HepG2 (cell line): ENCODE measurements around the gene SLC25A19. TPM values are rescaled to one million over a fixed set of nuclear protein-coding genes. Genes with fewer than 3 reads are reported as not detected.

Source experiments
- CCDC6 ChIP-seq: sonication (generic); formaldehyde crosslinking; IDR thresholded peaks from 2 replicates; pipeline ENCODE4 v1.8.1; 2022; ENCODE audit warnings: mild to moderate bottlenecking, missing genetic modification reagents, moderate library complexity
- CEBPB ChIP-seq: IDR thresholded peaks from 2 replicates; pipeline ENCODE4 v1.6.1; 2011; ENCODE audit warnings: low read depth, low read length, improper control_type of control experiment, borderline replicate concordance
- DMTF1 ChIP-seq: sonication (generic); formaldehyde crosslinking; IDR thresholded peaks from 2 replicates; pipeline ENCODE4 v1.4.0; 2020; ENCODE audit warnings: mild to moderate bottlenecking, missing genetic modification reagents
- HNRNPUL1 ChIP-seq: fragments of 200-400 bp; formaldehyde crosslinking; IDR thresholded peaks from 2 replicates; pipeline ENCODE4 v1.6.1; 2017; ENCODE audit warnings: low read depth, mild to moderate bottlenecking, low read length, moderate library complexity
- IRF2 ChIP-seq: IDR thresholded peaks from 2 replicates; pipeline ENCODE4 v1.6.1; 2018; ENCODE audit warnings: missing genetic modification reagents, missing compliant biosample characterization
- KLF12 ChIP-seq: sonication (generic); formaldehyde crosslinking; IDR thresholded peaks from 2 replicates; pipeline ENCODE4 v1.4.0; 2020; ENCODE audit warnings: missing genetic modification reagents, borderline replicate concordance
- MYC ChIP-seq: sonication (generic); formaldehyde crosslinking; IDR thresholded peaks from 2 replicates; pipeline ENCODE4 v1.9.0; 2021; ENCODE audit warnings: missing genetic modification reagents, borderline replicate concordance
- NFE2 ChIP-seq: sonication (generic); formaldehyde crosslinking; IDR thresholded peaks from 2 replicates; pipeline ENCODE4 v1.4.0; 2020; ENCODE audit warnings: missing genetic modification reagents
- RBAK ChIP-seq: sonication (generic); formaldehyde crosslinking; IDR thresholded peaks from 2 replicates; pipeline ENCODE4 v1.5.1; 2020; ENCODE audit warnings: mild to moderate bottlenecking, missing genetic modification reagents
- ZNF44 ChIP-seq: sonication (generic); formaldehyde crosslinking; IDR thresholded peaks from 2 replicates; pipeline ENCODE4 v1.5.1; 2020; ENCODE audit warnings: mild to moderate bottlenecking, missing genetic modification reagents
- ZNF451 ChIP-seq: sonication (generic); formaldehyde crosslinking; IDR thresholded peaks from 2 replicates; pipeline ENCODE4 v1.5.0; 2020; ENCODE audit warnings: mild to moderate bottlenecking, missing genetic modification reagents
- ZNF546 ChIP-seq: sonication (generic); formaldehyde crosslinking; conservative IDR thresholded peaks from 2 replicates; pipeline ENCODE4 v1.8.1; 2023; ENCODE audit warnings: mild to moderate bottlenecking, missing genetic modification reagents
- ZNF780A ChIP-seq: sonication (generic); formaldehyde crosslinking; IDR thresholded peaks from 2 replicates; pipeline ENCODE4 v1.8.0; 2022; ENCODE audit warnings: mild to moderate bottlenecking, missing genetic modification reagents, moderate library complexity
- ZSCAN31 ChIP-seq: sonication (generic); formaldehyde crosslinking; IDR thresholded peaks from 2 replicates; pipeline ENCODE4 v1.5.0; 2020; ENCODE audit warnings: low read depth, mild to moderate bottlenecking, missing genetic modification reagents
- ZSCAN5A ChIP-seq: sonication (generic); formaldehyde crosslinking; IDR thresholded peaks from 2 replicates; pipeline ENCODE4 v1.8.0; 2022; ENCODE audit warnings: mild to moderate bottlenecking, missing genetic modification reagents, borderline replicate concordance
- polyA plus RNA-seq, 8 experiments: library from polyadenylated mRNA; depleted of rRNA in 3 of 8; stranded (reverse) in 7 of 8; unstranded in 1 of 8; fragments of >200 nt; fragmentation: Illumina TruSeq in 4 of 8; extraction: Trizol in 4 of 8; gene quantifications; 2 replicates each; pipeline versions ENCODE4 v1.2.1 to v1.2.3, GENCODE V29; 2011 to 2016; ENCODE audit warnings: low read depth in 4 of 8, missing spikeins in 1 of 8, mixed read lengths in 1 of 8; ENCODE audit not compliant: insufficient read depth in 1 of 8
- total RNA-seq, 5 experiments: library from RNA; depleted of rRNA; stranded (reverse); fragments of >200 nt; fragmentation: Illumina TruSeq; extraction: Trizol; gene quantifications; 2 replicates each; pipeline ENCODE4 v1.2.3, GENCODE V29; 2016; ENCODE audit warnings: low read depth in 1 of 5
- TF ChIP-seq, protein P1 (sequence below): sonication (generic); formaldehyde crosslinking; IDR thresholded peaks from 2 replicates; pipeline ENCODE4 v1.4.0; 2020; ENCODE audit warnings: missing genetic modification reagents
- TF ChIP-seq, protein P2 (sequence below): sonication (generic); formaldehyde crosslinking; IDR thresholded peaks from 2 replicates; pipeline ENCODE4 v1.8.0; 2023; ENCODE audit warnings: mild to moderate bottlenecking, missing genetic modification reagents
- TF ChIP-seq, protein P3 (sequence below): sonication (generic); formaldehyde crosslinking; IDR thresholded peaks from 2 replicates; pipeline ENCODE4 v1.4.0; 2020; ENCODE audit warnings: mild to moderate bottlenecking, missing genetic modification reagents
- TF ChIP-seq, protein P4 (sequence below): sonication (generic); formaldehyde crosslinking; IDR thresholded peaks from 2 replicates; pipeline ENCODE4 v1.4.0; 2020; ENCODE audit warnings: missing genetic modification reagents
- TF ChIP-seq, protein P5 (sequence below): sonication (generic); formaldehyde crosslinking; IDR thresholded peaks from 2 replicates; pipeline ENCODE4 v1.4.0; 2020; ENCODE audit warnings: missing genetic modification reagents; ENCODE audit errors: not compliant biosample characterization

SLC25A19 gene
- total and polyA plus RNA-seq, 2 of the 13 experiments (the other 11 are each of a cell fraction or from before 2014, with no cell fraction given), result 24.4 to 41.4 TPM

DNA sequence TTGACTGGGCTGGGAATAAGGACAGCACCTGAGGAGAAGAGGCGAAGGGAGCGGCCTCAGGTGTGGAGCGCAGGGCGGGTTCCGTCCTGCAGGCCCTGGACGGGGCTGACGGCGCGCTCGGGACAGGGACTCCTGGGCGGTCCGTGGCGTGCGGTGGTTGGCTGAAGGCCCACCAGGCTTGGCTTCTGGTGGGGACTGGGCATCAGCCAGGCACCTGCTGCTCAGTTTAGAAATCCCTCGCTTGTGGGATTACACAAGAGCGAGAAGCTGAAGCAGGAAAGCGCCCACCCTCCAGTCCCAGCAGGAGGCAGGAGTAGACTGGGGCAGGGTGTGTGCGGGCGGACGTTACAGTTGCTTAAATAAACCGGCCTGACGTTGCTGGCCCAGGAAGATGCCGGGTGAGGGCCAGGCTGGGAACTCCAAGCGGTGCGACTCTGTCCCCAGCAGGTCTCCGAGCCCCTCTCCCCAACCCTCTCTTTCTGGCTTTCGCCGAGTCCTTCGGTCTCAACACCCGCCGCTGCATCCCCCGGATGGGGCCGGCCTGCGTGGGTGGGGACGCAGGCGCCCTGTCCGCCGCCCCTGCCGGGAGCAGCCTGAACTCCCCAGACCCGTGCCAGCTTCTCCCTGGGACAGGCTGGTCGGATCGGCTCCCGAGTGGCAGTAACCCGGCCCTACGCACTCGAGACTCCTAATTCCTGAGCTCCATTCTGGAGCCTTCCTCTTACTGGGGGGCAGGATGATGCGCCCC lies 18.8 kb downstream of the SLC25A19 start (continued):
- TF ChIP-seq, protein P1, sequence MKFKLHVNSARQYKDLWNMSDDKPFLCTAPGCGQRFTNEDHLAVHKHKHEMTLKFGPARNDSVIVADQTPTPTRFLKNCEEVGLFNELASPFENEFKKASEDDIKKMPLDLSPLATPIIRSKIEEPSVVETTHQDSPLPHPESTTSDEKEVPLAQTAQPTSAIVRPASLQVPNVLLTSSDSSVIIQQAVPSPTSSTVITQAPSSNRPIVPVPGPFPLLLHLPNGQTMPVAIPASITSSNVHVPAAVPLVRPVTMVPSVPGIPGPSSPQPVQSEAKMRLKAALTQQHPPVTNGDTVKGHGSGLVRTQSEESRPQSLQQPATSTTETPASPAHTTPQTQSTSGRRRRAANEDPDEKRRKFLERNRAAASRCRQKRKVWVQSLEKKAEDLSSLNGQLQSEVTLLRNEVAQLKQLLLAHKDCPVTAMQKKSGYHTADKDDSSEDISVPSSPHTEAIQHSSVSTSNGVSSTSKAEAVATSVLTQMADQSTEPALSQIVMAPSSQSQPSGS (CRISPR knock-in tag), result peak; percentile 56; the same call in 1 of the 2 replicates
- TF ChIP-seq ZSCAN5A (no peak), ZSCAN31 (0 out of 2 replicates have a peak, but pooled peaks have one; percentile 60), ZNF780A (no peak), IRF2 (CRISPR knock-in tag) (peak; percentile 73; the same call in 1 of the 2 replicates), HNRNPUL1 (no peak), MYC (no peak), NFE2 (no peak), ZNF44 (CRISPR knock-in tag) (no peak), RBAK (CRISPR knock-in tag) (no peak), ZNF451 (CRISPR knock-in tag) (no peak; the same call in 1 of the 2 replicates), CEBPB (peak; percentile 91), KLF12 (CRISPR knock-in tag) (peak; percentile 34; the same call in 1 of the 2 replicates), DMTF1 (CRISPR knock-in tag) (no peak), CCDC6 (CRISPR knock-in tag) (0 out of 2 replicates have a peak, but pooled peaks have one; percentile 60), ZNF546 (CRISPR knock-in tag) (no peak)
- TF ChIP-seq, protein P2, sequence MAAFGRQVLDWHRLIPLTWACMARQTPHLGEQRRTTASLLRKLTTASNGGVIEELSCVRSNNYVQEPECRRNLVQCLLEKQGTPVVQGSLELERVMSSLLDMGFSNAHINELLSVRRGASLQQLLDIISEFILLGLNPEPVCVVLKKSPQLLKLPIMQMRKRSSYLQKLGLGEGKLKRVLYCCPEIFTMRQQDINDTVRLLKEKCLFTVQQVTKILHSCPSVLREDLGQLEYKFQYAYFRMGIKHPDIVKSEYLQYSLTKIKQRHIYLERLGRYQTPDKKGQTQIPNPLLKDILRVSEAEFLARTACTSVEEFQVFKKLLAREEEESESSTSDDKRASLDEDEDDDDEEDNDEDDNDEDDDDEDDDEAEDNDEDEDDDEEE (CRISPR knock-in tag), result peak; percentile 94; the same call in 1 of the 2 replicates
- TF ChIP-seq, protein P3, sequence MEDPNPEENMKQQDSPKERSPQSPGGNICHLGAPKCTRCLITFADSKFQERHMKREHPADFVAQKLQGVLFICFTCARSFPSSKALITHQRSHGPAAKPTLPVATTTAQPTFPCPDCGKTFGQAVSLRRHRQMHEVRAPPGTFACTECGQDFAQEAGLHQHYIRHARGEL (CRISPR knock-in tag), result no peak
- TF ChIP-seq, protein P4, sequence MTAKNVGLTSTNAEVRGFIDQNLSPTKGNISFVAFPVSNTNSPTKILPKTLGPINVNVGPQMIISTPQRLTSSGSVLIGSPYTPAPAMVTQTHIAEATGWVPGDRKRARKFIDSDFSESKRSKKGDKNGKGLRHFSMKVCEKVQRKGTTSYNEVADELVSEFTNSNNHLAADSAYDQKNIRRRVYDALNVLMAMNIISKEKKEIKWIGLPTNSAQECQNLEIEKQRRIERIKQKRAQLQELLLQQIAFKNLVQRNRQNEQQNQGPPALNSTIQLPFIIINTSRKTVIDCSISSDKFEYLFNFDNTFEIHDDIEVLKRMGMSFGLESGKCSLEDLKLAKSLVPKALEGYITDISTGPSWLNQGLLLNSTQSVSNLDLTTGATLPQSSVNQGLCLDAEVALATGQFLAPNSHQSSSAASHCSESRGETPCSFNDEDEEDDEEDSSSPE (CRISPR knock-in tag), result peak; percentile 58
- TF ChIP-seq, protein P5, sequence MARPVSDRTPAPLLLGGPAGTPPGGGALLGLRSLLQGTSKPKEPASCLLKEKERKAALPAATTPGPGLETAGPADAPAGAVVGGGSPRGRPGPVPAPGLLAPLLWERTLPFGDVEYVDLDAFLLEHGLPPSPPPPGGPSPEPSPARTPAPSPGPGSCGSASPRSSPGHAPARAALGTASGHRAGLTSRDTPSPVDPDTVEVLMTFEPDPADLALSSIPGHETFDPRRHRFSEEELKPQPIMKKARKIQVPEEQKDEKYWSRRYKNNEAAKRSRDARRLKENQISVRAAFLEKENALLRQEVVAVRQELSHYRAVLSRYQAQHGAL (CRISPR knock-in tag), result no peak
